Transverse colon (tissue), 4 donors: Measurements from ENCODE around the gene NIBAN1. TPM values are rescaled to one million over a fixed set of nuclear protein-coding genes. Genes with fewer than 3 reads are reported as not detected.
"Not testable (repeated sequence)": the region's sequence is repeated elsewhere in the genome, so short reads cannot be mapped to it uniquely, and the experiment has no call there.

Experiments
- DNase-seq: peaks from one replicate; pipeline ENCODE4 v3.0.0-alpha.2; 2019
- H3K27ac ChIP-seq, 4 donors: fragments of 200-600 bp; sonication (generic); 2 replicates each; pipeline ENCODE4 v1.5.1; 2016 to 2018; ENCODE audit warnings: inconsistent platforms in 4 of 4
- H3K27me3 ChIP-seq: fragments of 200-600 bp; sonication (generic); 2 replicates; pipeline ENCODE4 v1.5.1; 2017; ENCODE audit warnings: inconsistent platforms
- H3K36me3 ChIP-seq, 4 donors: fragments of 200-600 bp; sonication (generic); 2 replicates each; pipeline ENCODE4 v1.5.1; 2017 to 2019; ENCODE audit warnings: inconsistent platforms in 4 of 4
- H3K4me1 ChIP-seq, 4 donors: fragments of 200-600 bp; sonication (generic); 2 replicates each; pipeline ENCODE4 v1.5.1; 2017 to 2020; ENCODE audit warnings: inconsistent platforms in 4 of 4
- H3K4me3 ChIP-seq, 4 donors: fragments of 200-600 bp; sonication (generic); 1 replicate in 1 of 4; 2 replicates in 3 of 4; pipeline versions ENCODE4 v1.5.1 to v1.6.1; 2017 to 2019; ENCODE audit warnings: inconsistent platforms in 4 of 4
- H3K9me3 ChIP-seq, 2 donors: fragments of 200-600 bp; sonication (generic); 2 replicates each; pipeline ENCODE4 v1.5.1; 2017 to 2019; ENCODE audit warnings: inconsistent platforms in 2 of 2
- CTCF ChIP-seq, 5 experiments: fragments of 200-600 bp in 3 of 5; fragments of 450-650 bp in 2 of 5; sonication (generic) in 3 of 5; IDR thresholded peaks; 1 replicate in 2 of 5; 2 replicates in 3 of 5; pipeline ENCODE4 v1.5.1; 2016 to 2017; ENCODE audit warnings: antibody characterized with exemption in 5 of 5, inconsistent platforms in 3 of 5, mild to moderate bottlenecking in 2 of 5, moderate library complexity in 1 of 5
- EP300 ChIP-seq: sonication (generic); formaldehyde crosslinking; IDR thresholded peaks from one replicate; pipeline ENCODE4 v1.6.1; 2017; ENCODE audit warnings: antibody characterized with exemption, low read depth
- POLR2A ChIP-seq: fragments of 450-650 bp; IDR thresholded peaks from one replicate; pipeline ENCODE4 v1.6.1; 2016; ENCODE audit warnings: antibody characterized with exemption, mild to moderate bottlenecking, moderate library complexity
- POLR2AphosphoS5 ChIP-seq, 3 donors: sonication (generic); formaldehyde crosslinking; IDR thresholded peaks; one replicate each; pipeline ENCODE4 v1.6.1; 2016; ENCODE audit warnings: antibody characterized with exemption in 3 of 3
- WGBS, 2 donors: methylation state at CpG; one replicate each; pipeline ENCODE4 v1.1.5; 2018; ENCODE audit warnings: low coverage in 1 of 2; 5-methylcytosine and 5-hydroxymethylcytosine counted together
- in situ Hi-C, 4 donors: fragments of 200-750 bp; cut with MboI; loops; one replicate each; pipeline versions ENCODE4 v1.15.0 to v1.15.1; 2017; ENCODE audit warnings: low sequenced_read_pairs in 3 of 4, low pct_ligation_motif_present in 1 of 4, low pct_unique_long_range_greater_than_20kb in 1 of 4
- intact Hi-C: fragments of 100-400 bp; cut with DNase I; formaldehyde crosslinking; loops from one replicate; pipeline ENCODE4 v1.15.1; 2023; ENCODE audit warnings: low total_unique reads
- total RNA-seq, 4 donors: library from RNA; depleted of rRNA; stranded (reverse); fragments of >200 nt; gene quantifications; one replicate each; pipeline ENCODE4 v1.1.0, GENCODE V29; 2016

NIBAN1 gene
- total RNA-seq, 4 donors from 2014 or later: 22.7 to 38.7 (median 31.7) TPM

- H3K4me1 ChIP-seq: peaks cover 0 to 20% (median 1%) of the 10 kb centered on the region in 4 donors
- intact Hi-C loops (no loop called here), in situ Hi-C loops (no loop called here)
- no peaks in the 10 kb centered on the region for H3K9me3 ChIP-seq
- 87 to 94% methylated on average over 8 of the region's 8 CpGs for WGBS, 2 donors
- no peak overlapping the region for H3K27ac ChIP-seq
- H3K36me3 ChIP-seq: no peaks in the 10 kb centered on the region
- TF ChIP-seq POLR2AphosphoS5 (IDR thresholded peaks at IDR 0.05) (no peak), POLR2A (no peak), EP300 (no peak), CTCF (IDR thresholded peaks at IDR 0.05) (no peak)
- H3K27me3 ChIP-seq: no peaks in the 10 kb centered on the region
- DNase-seq: no peak
- H3K4me3 ChIP-seq: no peak overlapping the region
Measured at GRCh38 chr1:184965439-184965838, 8.9 kb downstream of the NIBAN1 start.

GRCh38 chr1:184959626-184960025 is 14.7 kb downstream of the NIBAN1 start:
- intact Hi-C loops: no loop called here
- Histone ChIP-seq H3K27me3 (no peaks in the 10 kb centered on the region), H3K4me1 (peaks cover 0 to 22% (median 3%) of the 10 kb centered on the region in 4 donors), H3K27ac (peak overlapping the region; percentile 45 to 71 (median 59)), H3K9me3 (no peaks in the 10 kb centered on the region), H3K4me3 (no peak overlapping the region), H3K36me3 (no peaks in the 10 kb centered on the region)
- DNase-seq: no peak
- in situ Hi-C loops: no loop called here
- TF ChIP-seq POLR2A (no peak), POLR2AphosphoS5 (IDR thresholded peaks at IDR 0.05) (no peak), EP300 (no peak)
- WGBS, 2 donors: 67 to 76% methylated on average over 1 of the region's 1 CpG

GRCh38 chr1:184958554-184959353 is 15.6 kb downstream of the NIBAN1 start:
- Histone ChIP-seq H3K27me3 (peaks cover 4% of the 10 kb centered on the region), H3K9me3 (no peaks in the 10 kb centered on the region), H3K4me3 (no peak overlapping the region), H3K4me1 (peaks cover 0 to 23% (median 7%) of the 10 kb centered on the region in 4 donors), H3K36me3 (no peaks in the 10 kb centered on the region), H3K27ac (peak overlapping the region; percentile 45 to 71 (median 59))
- in situ Hi-C loops: no loop called here
- TF ChIP-seq CTCF (IDR thresholded peaks at IDR 0.05) (no peak), POLR2AphosphoS5 (IDR thresholded peaks at IDR 0.05) (no peak), EP300 (no peak), POLR2A (no peak)
- DNase-seq: no peak
- intact Hi-C loops: no loop called here
- 74 to 89% methylated on average over 3 to 4 of the region's 4 CpGs for WGBS, 2 donors

GRCh38 chr1:184957901-184958300 is 16.4 kb downstream of the NIBAN1 start:
- intact Hi-C loops, DNase-seq, H3K27me3 ChIP-seq, H3K27ac ChIP-seq, H3K4me3 ChIP-seq, H3K36me3 ChIP-seq, H3K9me3 ChIP-seq, in situ Hi-C loops: not testable (repeated sequence)
- H3K4me1 ChIP-seq: peaks cover 0 to 22% (median 7%) of the 10 kb centered on the region in 4 donors
- 86% methylated on average over 2 of the region's 2 CpGs; no CpG with 5 or more reads in 1 of the 2 donors for WGBS, 2 donors

GRCh38 chr1:184956999-184957700 is 17.2 kb downstream of the NIBAN1 start:
- peaks cover 0 to 22% (median 7%) of the 10 kb centered on the region in 4 donors for H3K4me1 ChIP-seq
- TF ChIP-seq POLR2A: no peak
- TF ChIP-seq EP300: no peak
- no peak for TF ChIP-seq POLR2AphosphoS5 (IDR thresholded peaks at IDR 0.05)
- no peak for TF ChIP-seq CTCF (IDR thresholded peaks at IDR 0.05)
- H3K4me3 ChIP-seq: no peak overlapping the region
- intact Hi-C loops: no loop called here
- in situ Hi-C loops: no loop called here
- 93 to 100% methylated on average over 3 to 4 of the region's 4 CpGs for WGBS, 2 donors
- no peak overlapping the region for H3K27ac ChIP-seq
- no peaks in the 10 kb centered on the region for H3K9me3 ChIP-seq
- H3K27me3 ChIP-seq: peaks cover 5% of the 10 kb centered on the region
- no peaks in the 10 kb centered on the region for H3K36me3 ChIP-seq
- DNase-seq: no peak
